D721Med (cell line): ENCODE data around the gene ZFHX3.

Experiments used
- DNase-seq: peaks from one replicate; pipeline ENCODE4 v3.0.0; 2011; ENCODE audit warnings: low spot score; ENCODE audit not compliant: insufficient read length
- FAIRE-seq: peaks from 2 replicates; lab custom pipeline; 2011; peaks lifted over from hg19 to GRCh38; lab: Jason Lieb, UNC
- CTCF ChIP-seq: IDR thresholded peaks from 2 replicates; pipeline ENCODE4 v1.5.1; 2012; ENCODE audit warnings: mild to moderate bottlenecking, control low read depth; ENCODE audit not compliant: insufficient read depth; ENCODE audit errors: missing control alignments

The ZFHX3 gene

GRCh38 chr16:73021866-73022495 lies 25.9 kb downstream of the ZFHX3 start:
- no peak for FAIRE-seq
- no peak for TF ChIP-seq CTCF
- DNase-seq = no peak

GRCh38 chr16:73020409-73020884 lies 27.5 kb downstream of the ZFHX3 start:
- no peak for DNase-seq
- TF ChIP-seq CTCF = no peak
- FAIRE-seq = no peak

GRCh38 chr16:73019457-73020362 lies 28.2 kb downstream of the ZFHX3 start:
- no peak for DNase-seq
- TF ChIP-seq CTCF = no peak

GRCh38 chr16:73018821-73019456 lies 29.0 kb downstream of the ZFHX3 start:
- FAIRE-seq = no peak
- no peak for TF ChIP-seq CTCF

More at GRCh38 chr16:73019457-73020362, 28.2 kb downstream of the ZFHX3 start:
- FAIRE-seq = no peak

GRCh38 chr16:73017321-73017720 lies 30.6 kb downstream of the ZFHX3 start:
- FAIRE-seq (no peak), DNase-seq (no peak)
- no peak for TF ChIP-seq CTCF

More at GRCh38 chr16:73018821-73019456, 29.0 kb downstream of the ZFHX3 start:
- no peak for DNase-seq

- DNase-seq (no peak), FAIRE-seq (no peak)
- TF ChIP-seq CTCF = no peak
These were observed 31.5 kb downstream of the ZFHX3 start for GRCh38 chr16:73016488-73016830.
